Measurements from ENCODE around the gene TXNDC5. TPM values are rescaled to one million over a fixed set of nuclear protein-coding genes. Genes with fewer than 3 reads are reported as not detected.

TXNDC5 gene
- total and polyA plus RNA-seq, 2 experiments from 2014 or later: 42.9 to 210 TPM

- H3K4me1 Mint-ChIP-seq: no peaks in the 10 kb centered on the region
- H3K79me2 ChIP-seq (replicated peaks; ENCODE audit: insufficient read depth): no peaks in the 10 kb centered on the region
- DNase-seq (ENCODE audit: low spot score) (no peak), ATAC-seq (no peak)
- no peak overlapping the region for H3K4me3 ChIP-seq
- H4K20me1 ChIP-seq (replicated peaks; ENCODE audit: insufficient read depth): peaks cover 19% of the 10 kb centered on the region
- H2AFZ ChIP-seq: no peak overlapping the region
- no peak overlapping the region for H3K4me2 ChIP-seq
- no peaks in the 10 kb centered on the region for H3F3A ChIP-seq (replicated peaks; ENCODE audit: low read depth)
- H3K27me3 ChIP-seq (ENCODE audit: insufficient read depth): no peaks in the 10 kb centered on the region
- no peak overlapping the region for H3K4me3 Mint-ChIP-seq
- H3K36me3 ChIP-seq (ENCODE audit: insufficient read depth): peaks cover 40% of the 10 kb centered on the region
- H3K9me3 Mint-ChIP-seq: no peaks in the 10 kb centered on the region
- TF ChIP-seq JUNB (IDR thresholded peaks at IDR 0.05; ENCODE audit: unreplicated experiment): no peak
- no peak overlapping the region for H3K27ac Mint-ChIP-seq
- H3K27ac ChIP-seq (ENCODE audit: low read depth): no peak overlapping the region
- peaks cover 3% of the 10 kb centered on the region for H3K27me3 Mint-ChIP-seq (ENCODE audit: insufficient read depth, low read depth, poor library complexity)
- H3K36me3 Mint-ChIP-seq (ENCODE audit: low read depth): peaks cover 93% of the 10 kb centered on the region
- no peaks in the 10 kb centered on the region for H3K9me2 ChIP-seq (ENCODE audit: insufficient read depth)
- no peaks in the 10 kb centered on the region for H3K4me1 ChIP-seq (ENCODE audit: insufficient read depth)
Observed at GRCh38 chr6:7895125-7895423, 15.5 kb downstream of the TXNDC5 start.

DNA sequence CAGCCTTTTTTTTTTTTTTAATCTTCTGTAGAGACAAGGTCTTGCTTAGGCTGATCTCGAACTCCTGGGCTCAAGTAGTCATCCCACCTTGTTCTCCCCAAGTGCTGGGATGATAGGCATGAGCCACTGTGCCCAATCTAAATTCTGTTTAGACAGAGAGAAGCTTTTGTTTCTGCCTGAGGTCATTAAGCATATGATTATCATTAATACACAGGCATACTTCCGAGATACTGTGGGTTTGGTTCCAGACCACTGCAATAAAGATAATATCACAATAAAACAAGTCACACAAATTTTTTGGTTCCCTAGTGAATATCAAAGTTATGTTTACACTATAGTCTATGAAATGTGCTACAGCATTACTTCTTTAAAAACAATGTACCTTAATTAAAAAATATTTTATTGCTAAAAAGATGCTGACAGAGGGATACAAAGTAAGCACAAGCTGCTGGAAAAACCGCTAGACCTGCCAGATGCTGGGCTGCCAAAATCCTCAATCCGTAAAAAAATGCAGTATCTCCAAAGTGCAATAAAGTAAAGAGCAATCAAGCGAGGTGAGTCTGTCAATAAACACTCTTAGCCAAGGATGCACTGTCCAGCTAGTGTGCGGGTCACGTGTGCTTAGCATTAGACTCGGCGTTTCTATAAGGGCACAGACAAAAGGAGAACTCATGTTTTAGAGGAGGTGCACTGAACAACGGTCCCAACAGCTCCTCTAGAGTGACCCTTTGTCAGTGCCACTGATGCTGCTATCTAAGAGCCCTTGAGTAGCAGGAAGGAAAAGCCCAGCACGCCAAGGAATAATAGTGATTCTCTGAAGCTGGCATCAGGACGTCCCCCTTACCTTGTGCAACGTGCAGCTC lies 16.1 kb downstream of the TXNDC5 start:
- no peak overlapping the region for H3K4me2 ChIP-seq
- peaks cover 94% of the 10 kb centered on the region for H3K36me3 Mint-ChIP-seq (ENCODE audit: low read depth)
- H3K9me2 ChIP-seq (ENCODE audit: insufficient read depth): no peaks in the 10 kb centered on the region
- H3K27me3 Mint-ChIP-seq (ENCODE audit: insufficient read depth, low read depth, poor library complexity): peaks cover 3% of the 10 kb centered on the region
- H4K20me1 ChIP-seq (replicated peaks; ENCODE audit: insufficient read depth): peaks cover 19% of the 10 kb centered on the region
- H3F3A ChIP-seq (replicated peaks; ENCODE audit: low read depth): no peaks in the 10 kb centered on the region
- H3K79me2 ChIP-seq (replicated peaks; ENCODE audit: insufficient read depth): no peaks in the 10 kb centered on the region
- ATAC-seq: no peak
- peaks cover 40% of the 10 kb centered on the region for H3K36me3 ChIP-seq (ENCODE audit: insufficient read depth)
- no peak overlapping the region for H2AFZ ChIP-seq
- no peak overlapping the region for H3K4me3 ChIP-seq
- no peaks in the 10 kb centered on the region for H3K4me1 Mint-ChIP-seq
- H3K27me3 ChIP-seq (ENCODE audit: insufficient read depth): no peaks in the 10 kb centered on the region
- H3K27ac ChIP-seq (ENCODE audit: low read depth): no peak overlapping the region
- TF ChIP-seq ZNF462 (CRISPR knock-in tag; IDR thresholded peaks at IDR 0.05): no peak
- no peak for TF ChIP-seq ETS1 (IDR thresholded peaks at IDR 0.05)
- TF ChIP-seq STAT1 (IDR thresholded peaks at IDR 0.05; ENCODE audit: unreplicated experiment): no peak
- no peak for TF ChIP-seq POLR2AphosphoS5 (IDR thresholded peaks at IDR 0.05; ENCODE audit: low read depth)
- H3K9me3 Mint-ChIP-seq: no peaks in the 10 kb centered on the region
- no peak overlapping the region for H3K27ac Mint-ChIP-seq
- H3K4me3 Mint-ChIP-seq: no peak overlapping the region
- no peaks in the 10 kb centered on the region for H3K4me1 ChIP-seq (ENCODE audit: insufficient read depth)
- no peak for DNase-seq (ENCODE audit: low spot score)

Data from GM23338 (cell line).